H1 (cell line): ENCODE data around the gene INO80. TPM values are rescaled to one million over a fixed set of nuclear protein-coding genes. Genes with fewer than 3 reads are reported as not detected.

Experiments
- CTCF ChIA-PET: fragments of 300-600 bp; sonication (Branson Sonifier 250); formaldehyde crosslinking; loops from one replicate; lab custom pipeline; 2021; ENCODE audit not compliant: partially characterized antibody; lab: Charles Lee
- POLR2A ChIA-PET: fragments of 300-600 bp; sonication (Branson Sonifier 250); formaldehyde crosslinking; loops from one replicate; lab custom pipeline; 2021; ENCODE audit warnings: inconsistent platforms; ENCODE audit not compliant: partially characterized antibody; lab: Charles Lee
- DNase-seq, 2 experiments: peaks; one replicate each; pipeline versions ENCODE4 v3.0.0 to v3.0.0-alpha.2; 2010 to 2022; ENCODE audit warnings: low spot score in 2 of 2, low read depth in 1 of 2, mixed read lengths in 1 of 2
- FAIRE-seq: peaks from 2 replicates; lab custom pipeline; 2011; peaks lifted over from hg19 to GRCh38; lab: Jason Lieb, UNC
- H2AFZ ChIP-seq: 2 replicates; pipeline ENCODE4 v1.8.1; 2012; ENCODE audit warnings: low read length, inconsistent platforms
- H2AK5ac ChIP-seq: 2 replicates; pipeline ENCODE4 v1.6.1; 2013; ENCODE audit warnings: low read depth, low read length
- H2BK120ac ChIP-seq: replicated peaks from 2 replicates; pipeline ENCODE3; 2013; ENCODE audit warnings: low read depth, low read length, inconsistent platforms
- H2BK12ac ChIP-seq: 2 replicates; pipeline ENCODE4 v1.6.1; 2013; ENCODE audit warnings: low read depth, low read length
- H2BK15ac ChIP-seq: 2 replicates; pipeline ENCODE4 v1.6.1; 2013; ENCODE audit warnings: low read length
- H2BK20ac ChIP-seq: 2 replicates; pipeline ENCODE4 v1.6.1; 2013; ENCODE audit warnings: low read length
- H2BK5ac ChIP-seq: 2 replicates; pipeline ENCODE4 v1.6.1; 2013; ENCODE audit warnings: low read depth, low read length
- H3K14ac ChIP-seq: 2 replicates; pipeline ENCODE4 v1.6.1; 2013; ENCODE audit warnings: inconsistent platforms; ENCODE audit not compliant: insufficient read length
- H3K18ac ChIP-seq: 2 replicates; pipeline ENCODE4 v1.6.1; 2013; ENCODE audit warnings: low read length; ENCODE audit errors: extremely low read depth
- H3K23ac ChIP-seq: 2 replicates; pipeline ENCODE4 v1.6.1; 2013; ENCODE audit warnings: inconsistent platforms; ENCODE audit not compliant: insufficient read length
- H3K23me2 ChIP-seq: 2 replicates; pipeline ENCODE4 v1.6.1; 2013; ENCODE audit warnings: low read depth, low read length
- H3K27ac ChIP-seq: 2 replicates; pipeline ENCODE4 v1.6.1; 2011; ENCODE audit warnings: low read depth, low read length, inconsistent platforms
- H3K27me3 ChIP-seq, 4 experiments: replicated peaks in 1 of 4; 1 replicate in 1 of 4; 2 replicates in 3 of 4; pipeline versions ENCODE4 v1.6.1 to v1.8.1; 2011 to 2013; ENCODE audit warnings: low read length in 3 of 4, mild to moderate bottlenecking in 3 of 4, inconsistent platforms in 2 of 4, mixed read lengths in 2 of 4, moderate library complexity in 1 of 4; ENCODE audit not compliant: control insufficient read depth in 3 of 4, insufficient read depth in 3 of 4; ENCODE audit errors: extremely low read depth in 1 of 4
- H3K36me3 ChIP-seq, 4 experiments: 2 replicates each; pipeline versions ENCODE4 v1.6.1 to v1.8.1; 2011 to 2013; ENCODE audit warnings: mild to moderate bottlenecking in 4 of 4, low read length in 3 of 4, moderate library complexity in 2 of 4, control low read depth in 1 of 4, inconsistent platforms in 1 of 4; ENCODE audit not compliant: insufficient read depth in 4 of 4, control insufficient read depth in 2 of 4
- H3K4ac ChIP-seq: replicated peaks from 2 replicates; pipeline ENCODE3; 2013; ENCODE audit warnings: low read length, low read depth, mixed read lengths, inconsistent platforms; ENCODE audit not compliant: insufficient read length
- H3K4me1 ChIP-seq, 4 experiments: replicated peaks in 1 of 4; 1 replicate in 1 of 4; 2 replicates in 3 of 4; pipeline versions ENCODE4 v1.6.1 to v1.8.1; 2011 to 2013; ENCODE audit warnings: low read length in 3 of 4, inconsistent platforms in 2 of 4, mixed read lengths in 1 of 4; ENCODE audit not compliant: insufficient read depth in 4 of 4, control insufficient read depth in 3 of 4
- H3K4me2 ChIP-seq, 2 experiments: 2 replicates each; pipeline versions ENCODE4 v1.6.1 to v1.8.1; 2011 to 2013; ENCODE audit warnings: low read depth in 2 of 2, low read length in 2 of 2, control low read depth in 1 of 2, inconsistent platforms in 1 of 2, mild to moderate bottlenecking in 1 of 2; ENCODE audit not compliant: insufficient read depth in 1 of 2
- H3K4me3 ChIP-seq, 4 experiments: fragments of 200-600, 300-600 bp in 1 of 4; sonication (generic), shearing (Covaris generic), sonication (Bioruptor Twin) in 1 of 4; 2 replicates each; pipeline versions ENCODE4 v1.5.1 to v1.8.1; 2011 to 2016; ENCODE audit warnings: low read length in 4 of 4, low read depth in 3 of 4, control low read depth in 2 of 4, inconsistent platforms in 2 of 4, mild to moderate bottlenecking in 2 of 4, mixed read lengths in 1 of 4, moderate library complexity in 1 of 4; ENCODE audit not compliant: insufficient read depth in 2 of 4; ENCODE audit errors: extremely low read depth in 1 of 4
- H3K56ac ChIP-seq: replicated peaks from 2 replicates; pipeline ENCODE3; 2013; ENCODE audit warnings: low read depth, mild to moderate bottlenecking, mixed read lengths, low read length, inconsistent platforms; ENCODE audit not compliant: insufficient read length
- H3K79me1 ChIP-seq: 2 replicates; pipeline ENCODE4 v1.6.1; 2013; ENCODE audit warnings: low read depth, low read length, control low read depth
- H3K79me2 ChIP-seq, 2 experiments: 2 replicates each; pipeline versions ENCODE4 v1.6.1 to v1.8.1; 2012 to 2013; ENCODE audit warnings: low read length in 2 of 2, mild to moderate bottlenecking in 2 of 2, inconsistent platforms in 1 of 2; ENCODE audit not compliant: insufficient read depth in 2 of 2, control insufficient read depth in 1 of 2
- H3K9ac ChIP-seq, 4 experiments: replicated peaks in 1 of 4; 1 replicate in 1 of 4; 2 replicates in 3 of 4; pipeline versions ENCODE4 v1.6.1 to v1.8.1; 2011 to 2013; ENCODE audit warnings: low read depth in 3 of 4, low read length in 3 of 4, control low read depth in 2 of 4, mild to moderate bottlenecking in 2 of 4, moderate library complexity in 2 of 4, inconsistent platforms in 1 of 4; ENCODE audit errors: extremely low read depth in 1 of 4
- H3K9me3 ChIP-seq, 2 experiments: 2 replicates each; pipeline versions ENCODE4 v1.6.1 to v1.8.1; 2012 to 2013; ENCODE audit warnings: mild to moderate bottlenecking in 2 of 2, moderate library complexity in 2 of 2, control low read depth in 1 of 2, inconsistent platforms in 1 of 2, low read depth in 1 of 2, low read length in 1 of 2, mixed read lengths in 1 of 2; ENCODE audit not compliant: insufficient read depth in 2 of 2
- H4K20me1 ChIP-seq, 2 experiments: replicated peaks in 1 of 2; 2 replicates each; pipeline versions ENCODE3 to v1.8.1; 2011 to 2013; ENCODE audit warnings: inconsistent platforms in 2 of 2, low read length in 2 of 2, mild to moderate bottlenecking in 1 of 2; ENCODE audit not compliant: insufficient read depth in 2 of 2, control insufficient read depth in 1 of 2
- H4K5ac ChIP-seq: 2 replicates; pipeline ENCODE4 v1.6.1; 2013; ENCODE audit warnings: low read length, low read depth, mixed read lengths, inconsistent platforms; ENCODE audit not compliant: insufficient read length
- H4K8ac ChIP-seq: 2 replicates; pipeline ENCODE4 v1.8.0; 2013; ENCODE audit warnings: mild to moderate bottlenecking, moderate library complexity, low read length, inconsistent platforms; ENCODE audit not compliant: insufficient read depth; ENCODE audit errors: extremely low read depth
- H4K91ac ChIP-seq: replicated peaks from 2 replicates; pipeline ENCODE3; 2013; ENCODE audit warnings: low read length, mixed read lengths, inconsistent platforms; ENCODE audit not compliant: insufficient read length
- CTCF ChIP-seq, 3 experiments: IDR thresholded peaks; 1 replicate in 2 of 3; 2 replicates in 1 of 3; pipeline versions ENCODE4 v1.5.1 to v1.6.1; 2011; ENCODE audit warnings: low read length in 3 of 3, mild to moderate bottlenecking in 3 of 3, inconsistent platforms in 2 of 3, low read depth in 1 of 3, moderate library complexity in 1 of 3; ENCODE audit not compliant: insufficient read depth in 1 of 3; ENCODE audit errors: control extremely low read depth in 1 of 3
- RNF2 ChIP-seq: fragments of 200-900, 300-1000 bp; sonication (generic); IDR thresholded peaks from 2 replicates; pipeline ENCODE4 v1.7.1; 2016; ENCODE audit warnings: borderline replicate concordance, low read depth, mild to moderate bottlenecking, antibody characterized with exemption, low read length; ENCODE audit not compliant: poor library complexity, severe bottlenecking; ENCODE audit errors: missing control alignments
- WGBS, 2 experiments: shearing (Covaris generic) in 1 of 2; methylation state at CpG; one replicate each; pipeline versions ENCODE4 v1.1.6 to v1.1.7; 2013 to 2015; ENCODE audit warnings: low lambda C conversion rate in 2 of 2, mixed read lengths in 2 of 2, inconsistent platforms in 1 of 2, low coverage in 1 of 2, missing lambda C conversion rate in 1 of 2; ENCODE audit not compliant: insufficient replicate concordance in 2 of 2, insufficient coverage in 1 of 2, insufficient read length in 1 of 2; ENCODE audit errors: extremely low coverage in 1 of 2, missing lambda C conversion rate in 1 of 2; 5-methylcytosine and 5-hydroxymethylcytosine counted together
- polyA plus RNA-seq, 7 experiments: library from polyadenylated mRNA; depleted of rRNA in 3 of 7; stranded (reverse) in 5 of 7; unstranded in 2 of 7; fragments of >200 nt in 5 of 7; fragments of 200-250 nt in 2 of 7; gene quantifications; 1 replicate in 5 of 7; 2 replicates in 1 of 7; 4 replicates in 1 of 7; pipeline versions ENCODE4 v1.2.1 to v1.2.3, GENCODE V29; 2011 to 2013; ENCODE audit warnings: missing spikeins in 2 of 7, mixed read lengths in 2 of 7
- total RNA-seq: library from RNA; stranded (reverse); fragmentation: NEBNext Ultra II Directional; extraction: Animal tissue kit (Norgen Biotek cat#: 25700); gene quantifications from 2 replicates; pipeline ENCODE4 v1.2.1, GENCODE V29; 2021

The INO80 gene
- total and polyA plus RNA-seq, 2 of the 8 experiments (the other 6 are each of a cell fraction or from before 2014, with no cell fraction given), result 4.3 to 24.5 TPM

DNA sequence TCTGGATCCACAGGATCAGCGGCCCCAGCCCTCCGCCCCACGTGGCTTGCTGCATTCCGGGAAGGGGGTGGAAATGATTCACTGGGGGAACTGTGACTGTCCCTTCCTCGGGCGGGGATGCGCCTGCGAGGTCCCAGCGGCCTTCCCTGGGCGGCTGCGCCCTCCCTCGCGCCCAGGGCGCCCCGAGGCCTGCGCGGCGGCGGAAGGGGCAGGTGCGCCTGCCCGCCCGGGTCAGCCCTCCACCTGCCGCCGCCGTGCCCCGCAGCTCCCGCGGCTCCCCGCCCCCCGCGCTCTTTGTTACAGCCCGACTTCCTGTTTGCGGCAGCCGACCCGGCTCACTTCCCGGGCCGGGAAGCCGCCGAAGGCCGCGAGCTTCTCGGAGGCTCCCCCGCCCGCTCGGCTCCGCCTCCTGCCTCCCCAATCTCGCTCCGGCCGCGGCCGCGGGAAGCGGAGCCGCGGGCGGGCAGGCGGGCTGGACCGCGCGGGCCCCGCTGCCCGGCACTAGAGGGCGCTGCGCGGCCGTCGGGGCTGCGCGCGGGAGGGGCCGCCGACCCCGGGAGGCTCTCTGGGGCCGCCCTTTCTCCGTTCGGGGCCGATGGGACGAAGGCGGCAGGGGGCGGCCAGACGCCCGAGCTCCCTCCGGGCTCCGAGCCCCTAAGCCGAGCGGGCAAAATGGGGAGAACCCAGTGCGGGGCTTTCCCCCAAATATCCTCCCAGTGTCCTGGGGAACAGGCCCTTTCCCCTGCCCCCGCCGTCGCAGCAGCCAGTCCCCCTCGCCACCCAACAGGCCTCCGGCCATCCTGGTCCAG lies 174.3 kb downstream of the INO80 start:
- Histone ChIP-seq H3K27me3 (peaks cover 0 to 25% (median 16%) of the 10 kb centered on the region in 4 experiments; a peak in 6 of 7 replicates), H3K4me3 (peak overlapping the region; percentile 30 to 64 (median 52)), H2BK20ac (0 out of 2 replicates have a peak overlapping the region, but pooled peaks have one; percentile 32), H3K14ac (no peak overlapping the region), H4K91ac (peak overlapping the region; percentile 70), H3K4me2 (peak overlapping the region; percentile 64 to 92), H2BK15ac (peak overlapping the region; percentile 95; the same call in 1 of the 2 replicates), H2AK5ac (no peak overlapping the region), H2BK5ac (no peak overlapping the region), H3K23ac (no peak overlapping the region), H2AFZ (peak overlapping the region; percentile 92), H3K18ac (peak overlapping the region; percentile 60), H2BK12ac (peak overlapping the region; percentile 43; the same call in 1 of the 2 replicates), H3K9me3 (no peaks in the 10 kb centered on the region), H4K8ac (peak overlapping the region; percentile 97), H3K27ac (peak overlapping the region; percentile 58; the same call in 1 of the 2 replicates), H3K23me2 (peaks cover 5% of the 10 kb centered on the region; the same call in 1 of the 2 replicates), H3K4me1 (peaks cover 0 to 28% (median 12%) of the 10 kb centered on the region in 4 experiments; a peak in 6 of 7 replicates), H3K4ac (no peak overlapping the region), H3K56ac (no peak overlapping the region), H3K79me2 (no peaks in the 10 kb centered on the region), H2BK120ac (no peak overlapping the region), H4K5ac (no peak overlapping the region), H4K20me1 (no peaks in the 10 kb centered on the region), H3K79me1 (no peaks in the 10 kb centered on the region), H3K36me3 (no peaks in the 10 kb centered on the region), H3K9ac (peak overlapping the region in 3 of 4 experiments; percentile 57 to 74 (median 69); a peak in 6 of 7 replicates)
- no peak for FAIRE-seq
- DNase-seq, result peak in 1 of 2 experiments; percentile 90
- POLR2A ChIA-PET, result interaction anchor here (0.9 to 43.8 kb wide), 17 partner anchors 6 to 177 kb away, joined by 3 to 1505 read pairs (median 4); partner anchors contain the start of genes CHAC1, DLL4, RHOV and SPINT1
- WGBS, 2 experiments, result 5% methylated on average over 63 of the region's 92 CpGs; no CpG with 5 or more reads in 1 of the 2 experiments
- CTCF ChIA-PET, result interaction anchor here (0.7 to 33.1 kb wide), 26 partner anchors 10 to 257 kb away, joined by 3 to 590 read pairs (median 6); partner anchors contain the start of genes CHAC1, DLL4 and VPS18
- peak; percentile 71 to 80 (median 76) for TF ChIP-seq CTCF (IDR thresholded peaks at IDR 0.05; ENCODE audit: control extremely low read depth in 1 of 3, insufficient read depth in 1 of 3, low read depth in 1 of 3, low read length in 3 of 3)
- TF ChIP-seq RNF2, result no peak
